GM23248 (cell line): ENCODE data around the gene PPP6R3.

Experiments
- EZH2 ChIP-seq: fragments of 200-600 bp; sonication (generic); IDR thresholded peaks from 2 replicates; pipeline ENCODE4 v1.6.1; 2018; ENCODE audit warnings: antibody characterized with exemption, mild to moderate bottlenecking; ENCODE audit not compliant: insufficient read depth, poor library complexity, severe bottlenecking
- EZH2phosphoT487 ChIP-seq: fragments of 200-600 bp; sonication (generic); IDR thresholded peaks from 2 replicates; pipeline ENCODE4 v1.6.1; 2018; ENCODE audit warnings: antibody characterized with exemption, moderate library complexity, mild to moderate bottlenecking, low read depth; ENCODE audit not compliant: insufficient read depth

- TF ChIP-seq EZH2 (no peak), EZH2phosphoT487 (no peak)
These were observed 18.8 kb downstream of the PPP6R3 start for GRCh38 chr11:68479390-68479789.
